ENCODE data around the gene OR8J1. TPM values are rescaled to one million over a fixed set of nuclear protein-coding genes. Genes with fewer than 3 reads are reported as not detected.
"Not testable (repeated sequence)": the region's sequence is repeated elsewhere in the genome, so short reads cannot be mapped to it uniquely, and the experiment has no call there.

Gene OR8J1
- total RNA-seq, 4 donors from 2014 or later = not detected

GRCh38 chr11:56396047-56396446 is 42.0 kb downstream of the OR8J1 start:
- no peak overlapping the region for H3K27ac ChIP-seq
- no peak for DNase-seq
- H3K9me3 ChIP-seq = no peaks in the 10 kb centered on the region
- TF ChIP-seq POLR2A (IDR thresholded peaks at IDR 0.05) (no peak), CTCF (IDR thresholded peaks at IDR 0.05 in 4 of 5, conservative IDR thresholded peaks at IDR 0.05 in 1 of 5) (no peak)
- intact Hi-C loops (cut with DNase I; ENCODE audit: low total_unique reads) (no loop called here), in situ Hi-C loops (cut with MboI; ENCODE audit: low sequenced_read_pairs in 4 of 4) (no loop called here)
- no peak overlapping the region for H3K4me3 ChIP-seq
- ATAC-seq = no peak
- no peaks in the 10 kb centered on the region for H3K27me3 ChIP-seq
- H3K36me3 ChIP-seq = no peaks in the 10 kb centered on the region
- no peaks in the 10 kb centered on the region for H3K4me1 ChIP-seq

- H3K9me3 ChIP-seq; H3K36me3 ChIP-seq; in situ Hi-C loops (cut with MboI; ENCODE audit: low sequenced_read_pairs in 4 of 4); DNase-seq; ATAC-seq; H3K27ac ChIP-seq; H3K4me3 ChIP-seq; H3K4me1 ChIP-seq; intact Hi-C loops (cut with DNase I; ENCODE audit: low total_unique reads); H3K27me3 ChIP-seq: not testable (repeated sequence)
These were observed 47.9 kb downstream of the OR8J1 start for GRCh38 chr11:56401858-56402461.

GRCh38 chr11:56404393-56404792 is 50.3 kb downstream of the OR8J1 start:
- Histone ChIP-seq H3K27ac (no peak overlapping the region), H3K27me3 (no peaks in the 10 kb centered on the region), H3K4me1 (no peaks in the 10 kb centered on the region), H3K9me3 (no peaks in the 10 kb centered on the region), H3K4me3 (no peak overlapping the region), H3K36me3 (no peaks in the 10 kb centered on the region)
- DNase-seq (no peak), ATAC-seq (no peak)
- intact Hi-C loops (cut with DNase I; ENCODE audit: low total_unique reads) (no loop called here), in situ Hi-C loops (cut with MboI; ENCODE audit: low sequenced_read_pairs in 4 of 4) (no loop called here)
- no peak for TF ChIP-seq CTCF (IDR thresholded peaks at IDR 0.05 in 4 of 5, conservative IDR thresholded peaks at IDR 0.05 in 1 of 5)
- TF ChIP-seq POLR2A (IDR thresholded peaks at IDR 0.05) = no peak

GRCh38 chr11:56410801-56411200 is 56.7 kb downstream of the OR8J1 start:
- intact Hi-C loops (cut with DNase I; ENCODE audit: low total_unique reads) = no loop called here
- in situ Hi-C loops (cut with MboI; ENCODE audit: low sequenced_read_pairs in 4 of 4) = no loop called here
- Histone ChIP-seq H3K27me3 (no peaks in the 10 kb centered on the region), H3K27ac (no peak overlapping the region), H3K9me3 (no peaks in the 10 kb centered on the region), H3K4me3 (no peak overlapping the region), H3K4me1 (no peaks in the 10 kb centered on the region), H3K36me3 (no peaks in the 10 kb centered on the region)
- no peak for DNase-seq
- no peak for TF ChIP-seq POLR2A (IDR thresholded peaks at IDR 0.05)
- TF ChIP-seq CTCF (IDR thresholded peaks at IDR 0.05 in 4 of 5, conservative IDR thresholded peaks at IDR 0.05 in 1 of 5) = no peak
- ATAC-seq = no peak

Other genes with a start within 250 kb of the OR8J1 start
- not detected for gene OR8H3, start 231.9 kb upstream of the OR8J1 start, total RNA-seq
- gene OR8J3, start 214.1 kb upstream of the OR8J1 start, total RNA-seq = not detected
- not detected for gene OR8K5, start 194.0 kb upstream of the OR8J1 start, total RNA-seq
- gene OR5J2, start 177.7 kb upstream of the OR8J1 start, total RNA-seq = not detected
- not detected for gene OR5T2, start 120.0 kb upstream of the OR8J1 start, total RNA-seq
- gene OR5T3, start 102.0 kb upstream of the OR8J1 start, total RNA-seq = not detected
- gene OR5T1, start 80.1 kb upstream of the OR8J1 start, total RNA-seq = not detected
- not detected for gene OR8H1, start 62.0 kb upstream of the OR8J1 start, total RNA-seq
- gene OR8K3, start 39.1 kb upstream of the OR8J1 start, total RNA-seq = not detected
- gene OR8K1, start 8.3 kb upstream of the OR8J1 start, total RNA-seq = not detected
- gene OR8U1, start 21.3 kb downstream of the OR8J1 start, total RNA-seq = not detected
- not detected for gene OR5AL1, start 58.4 kb downstream of the OR8J1 start, total RNA-seq
- not detected for gene OR5M3, start 119.1 kb downstream of the OR8J1 start, total RNA-seq
- not detected for gene OR5M8, start 137.1 kb downstream of the OR8J1 start, total RNA-seq
- not detected for gene OR5M11, start 189.0 kb downstream of the OR8J1 start, total RNA-seq
- gene OR5M10, start 223.4 kb downstream of the OR8J1 start, total RNA-seq = not detected